C4-2B (cell line): Measurements from ENCODE around the gene UBFD1.

Source experiments
- CTCF ChIP-seq: fragments of 450-650 bp; conservative IDR thresholded peaks from 2 replicates; pipeline ENCODE4 v1.5.1; 2017; ENCODE audit warnings: mild to moderate bottlenecking
- ZFX ChIP-seq: fragments of 450-650 bp; IDR thresholded peaks from 2 replicates; pipeline ENCODE4 v1.6.1; 2017

GRCh38 chr16:23530062-23530461 lies 27.5 kb upstream of the UBFD1 start:
- TF ChIP-seq CTCF (no peak), ZFX (no peak)
